Panc1 (cell line): ENCODE results near the gene CARD8. TPM values are rescaled to one million over a fixed set of nuclear protein-coding genes. Genes with fewer than 3 reads are reported as not detected.

Experiments used
- ATAC-seq: fragments of 200-7000 bp; cut with Tn5 transposase; 2 replicates; pipeline ENCODE4 v1.9.1; 2020; ENCODE audit warnings: mild to moderate bottlenecking, moderate library complexity
- BruUV-seq: library from RNA; stranded (reverse); fragments of 400-500 nt; replicated peaks from 2 replicates; lab custom pipeline; 2021; lab: Mats Ljungman, UMichigan
- CTCF ChIA-PET: fragments of 300-600 bp; sonication (Branson Sonifier 250); formaldehyde crosslinking; loops from one replicate; lab custom pipeline; 2022; ENCODE audit warnings: antibody characterized with exemption; lab: Charles Lee
- POLR2A ChIA-PET: fragments of 300-600 bp; sonication (Branson Sonifier 250); formaldehyde crosslinking; loops from one replicate; lab custom pipeline; 2022; ENCODE audit warnings: antibody characterized with exemption; lab: Charles Lee
- DNase-seq: peaks from one replicate; pipeline ENCODE4 v3.0.0-alpha.2; 2010; ENCODE audit warnings: low read depth, low spot score
- H3K27ac ChIP-seq: 2 replicates; pipeline ENCODE4 v1.5.1; 2011; ENCODE audit warnings: mild to moderate bottlenecking, low read length, inconsistent platforms
- H3K27me3 ChIP-seq: fragments of 200-500 bp; sonication (Bioruptor generic); 2 replicates; pipeline ENCODE4 v1.6.0; 2014; ENCODE audit warnings: low read length, inconsistent platforms; ENCODE audit not compliant: control insufficient read depth, insufficient read depth
- H3K36me3 ChIP-seq: fragments of 200-500 bp; sonication (Bioruptor generic); 2 replicates; pipeline ENCODE4 v1.5.1; 2014; ENCODE audit warnings: inconsistent platforms, mild to moderate bottlenecking, low read length, moderate library complexity; ENCODE audit not compliant: control insufficient read depth, insufficient read depth
- H3K4me1 ChIP-seq: 2 replicates; pipeline ENCODE4 v1.5.1; 2011; ENCODE audit warnings: inconsistent platforms, mild to moderate bottlenecking, low read length, moderate library complexity; ENCODE audit not compliant: control insufficient read depth, insufficient read depth
- H3K4me3 ChIP-seq, 2 experiments: 2 replicates each; pipeline ENCODE4 v1.5.1; 2011 to 2012; ENCODE audit warnings: low read depth in 2 of 2, low read length in 2 of 2, mild to moderate bottlenecking in 2 of 2, inconsistent platforms in 1 of 2, moderate library complexity in 1 of 2
- H3K9me3 ChIP-seq: fragments of 200-500 bp; sonication (Bioruptor generic); 2 replicates; pipeline ENCODE4 v1.5.1; 2014; ENCODE audit warnings: low read depth, mild to moderate bottlenecking, inconsistent platforms, low read length, moderate library complexity; ENCODE audit not compliant: control insufficient read depth, insufficient read depth
- CTCF ChIP-seq: fragments of 450-650 bp; IDR thresholded peaks from 2 replicates; pipeline ENCODE4 v1.5.1; 2017; ENCODE audit warnings: mild to moderate bottlenecking
- POLR2AphosphoS5 ChIP-seq: IDR thresholded peaks from 2 replicates; pipeline ENCODE4 v1.6.1; 2012; ENCODE audit warnings: mild to moderate bottlenecking, low read depth, low read length, moderate library complexity
- REST ChIP-seq, 2 experiments: IDR thresholded peaks; 2 replicates each; pipeline ENCODE4 v1.6.1; 2011 to 2012; ENCODE audit warnings: low read depth in 2 of 2, control low read depth in 1 of 2, low read length in 1 of 2, mild to moderate bottlenecking in 1 of 2, moderate library complexity in 1 of 2; ENCODE audit not compliant: insufficient read depth in 1 of 2
- SIN3A ChIP-seq: IDR thresholded peaks from 2 replicates; pipeline ENCODE4 v1.6.1; 2012; ENCODE audit warnings: low read depth, mild to moderate bottlenecking, low read length, moderate library complexity, borderline replicate concordance; ENCODE audit not compliant: insufficient read depth
- TCF7L2 ChIP-seq: IDR thresholded peaks from 2 replicates; pipeline ENCODE4 v1.6.1; 2011; ENCODE audit warnings: mild to moderate bottlenecking, low read depth, low read length, inconsistent platforms
- in situ Hi-C: cut with HindIII; loops from 2 replicates; pipeline ENCODE4 v1.10.0; 2016; ENCODE audit warnings: low sequenced_read_pairs, low pct_unique_long_range_greater_than_20kb
- intact Hi-C: fragments of 100-400 bp; cut with micrococcal nuclease; formaldehyde crosslinking; loops from one replicate; pipeline ENCODE4 v1.10.0; 2022; ENCODE audit not compliant: unreplicated experiment
- total RNA-seq: library from RNA; stranded (reverse); gene quantifications from one replicate; pipeline ENCODE4 v1.2.1, GENCODE V29; 2021; ENCODE audit not compliant: unreplicated experiment

CARD8 gene
- total RNA-seq, 1 experiment from 2014 or later = 19.9 TPM

GRCh38 chr19:48203794-48204628 lies 51.7 kb downstream of the CARD8 start:
- BruUV-seq = no TSS peak
- no peaks in the 10 kb centered on the region for H3K9me3 ChIP-seq
- H3K27ac ChIP-seq = peak overlapping the region; percentile 93
- DNase-seq (peak; percentile 54), ATAC-seq (peak; percentile 100)
- in situ Hi-C loops = no loop called here
- CTCF ChIA-PET = interaction anchor here (0.5 to 1.6 kb wide), 3 partner anchors 10 to 54 kb away, joined by 3 to 4 read pairs (median 3); no protein-coding TSS in a partner anchor
- H3K36me3 ChIP-seq = no peaks in the 10 kb centered on the region; the same call in 1 of the 2 replicates
- intact Hi-C loops = no loop called here
- peaks cover 8% of the 10 kb centered on the region; the same call in 1 of the 2 replicates for H3K4me1 ChIP-seq
- H3K27me3 ChIP-seq = no peaks in the 10 kb centered on the region
- peak; percentile 78 for TF ChIP-seq POLR2AphosphoS5
- no peak for TF ChIP-seq REST (IDR thresholded peaks at IDR 0.05; ENCODE audit: insufficient read depth in 1 of 2, low read depth in 2 of 2, low read length in 1 of 2)
- TF ChIP-seq CTCF = no peak
- TF ChIP-seq SIN3A = 0 out of 2 replicates have a peak, but pooled peaks have one; percentile 29
- no peak for TF ChIP-seq TCF7L2
- POLR2A ChIA-PET = interaction anchor here (0.6 kb wide), 3 partner anchors 35 to 120 kb away, joined by 3 to 5 read pairs (median 5); no protein-coding TSS in a partner anchor
- peak overlapping the region; percentile 68 to 93 for H3K4me3 ChIP-seq

- intact Hi-C loops (no loop called here), in situ Hi-C loops (no loop called here)
- DNase-seq (no peak), ATAC-seq (no peak)
- TSS peak; percentile 93 for BruUV-seq
- no peaks in the 10 kb centered on the region for H3K27me3 ChIP-seq
- H3K9me3 ChIP-seq = no peaks in the 10 kb centered on the region
- H3K36me3 ChIP-seq = no peaks in the 10 kb centered on the region; the same call in 1 of the 2 replicates
- peak overlapping the region; percentile 68 to 93 for H3K4me3 ChIP-seq
- H3K27ac ChIP-seq = peak overlapping the region; percentile 93
- POLR2A ChIA-PET = interaction anchor here (0.6 kb wide), 1 partner anchor 63 kb away, joined by 5 read pairs; no protein-coding TSS in a partner anchor
- H3K4me1 ChIP-seq = peaks cover 8% of the 10 kb centered on the region; the same call in 1 of the 2 replicates
- CTCF ChIA-PET = interaction anchor here (1.4 to 1.6 kb wide), 2 partner anchors 9 to 54 kb away, joined by 3 to 4 read pairs; no protein-coding TSS in a partner anchor
- TF ChIP-seq REST (IDR thresholded peaks at IDR 0.05; ENCODE audit: insufficient read depth in 1 of 2, low read depth in 2 of 2, low read length in 1 of 2) (no peak), POLR2AphosphoS5 (no peak), SIN3A (no peak), CTCF (no peak), TCF7L2 (no peak)
Observed at GRCh38 chr19:48203222-48203793, 52.4 kb downstream of the CARD8 start.
